Stimulated activated CD8-positive, alpha-beta memory T cell treated with anti-CD3 and anti-CD28 coated beads, Interleukin-15, amount 100 ng/mL, for 1 hour (primary cell): Measurements from ENCODE around the gene CREG1.

Experiments used
- DNase-seq: peaks from one replicate; pipeline ENCODE4 v3.0.0-alpha.2; 2020; ENCODE audit warnings: low read depth

The CREG1 gene

GRCh38 chr1:167529829-167530474 is 23.6 kb downstream of the CREG1 start:
- no peak for DNase-seq

- DNase-seq: no peak
These were observed 25.4 kb downstream of the CREG1 start for GRCh38 chr1:167528057-167528728.

GRCh38 chr1:167526667-167527383 is 26.7 kb downstream of the CREG1 start:
- DNase-seq: no peak

GRCh38 chr1:167524651-167525050 is 28.9 kb downstream of the CREG1 start:
- DNase-seq: no peak

- no peak for DNase-seq
These were observed 31.3 kb downstream of the CREG1 start for GRCh38 chr1:167522246-167522645.

- no peak for DNase-seq
These were observed 32.8 kb downstream of the CREG1 start for GRCh38 chr1:167520711-167521206.

GRCh38 chr1:167518331-167518700 is 35.2 kb downstream of the CREG1 start, which contains the start of gene CD247:
Gene CD247, minus strand, starts transcription at chr1:167518529. Its CDS starts 64 bp downstream, at chr1:167518465.
- DNase-seq: peak; percentile 56

GRCh38 chr1:167517535-167518330 is 35.8 kb downstream of the CREG1 start:
- peak; percentile 67 for DNase-seq

GRCh38 chr1:167516404-167517388 is 36.9 kb downstream of the CREG1 start:
- DNase-seq: no peak

GRCh38 chr1:167515893-167516321 is 37.7 kb downstream of the CREG1 start:
- DNase-seq: no peak

GRCh38 chr1:167515461-167515860 is 38.1 kb downstream of the CREG1 start:
- DNase-seq: no peak

GRCh38 chr1:167514288-167514687 is 39.3 kb downstream of the CREG1 start:
- DNase-seq: no peak

GRCh38 chr1:167512046-167512654 is 41.4 kb downstream of the CREG1 start:
- no peak for DNase-seq

GRCh38 chr1:167511374-167511986 is 42.1 kb downstream of the CREG1 start:
- DNase-seq: no peak

- DNase-seq: no peak
These were observed 42.7 kb downstream of the CREG1 start for GRCh38 chr1:167510881-167511280.

GRCh38 chr1:167510244-167510643 is 43.3 kb downstream of the CREG1 start:
- no peak for DNase-seq

- no peak for DNase-seq
These were observed 44.0 kb downstream of the CREG1 start for GRCh38 chr1:167509587-167509986.

- no peak for DNase-seq
These were observed 45.8 kb downstream of the CREG1 start for GRCh38 chr1:167507719-167508118.

GRCh38 chr1:167504467-167504827 is 49.1 kb downstream of the CREG1 start:
- DNase-seq: no peak
